KMS-11 (cell line): Measurements from ENCODE around the gene HOXA2.

Experiments used
- H2AFZ ChIP-seq: fragments of 200-600 bp; sonication (generic); 2 replicates; pipeline ENCODE4 v1.6.1; 2016; ENCODE audit warnings: antibody characterized with exemption, mixed run types, low read depth
- H3K27ac ChIP-seq: fragments of 200-600 bp; sonication (generic); 2 replicates; pipeline ENCODE4 v1.6.1; 2016; ENCODE audit warnings: mild to moderate bottlenecking, mixed run types
- H3K27me3 ChIP-seq: fragments of 200-600 bp; sonication (generic); 2 replicates; pipeline ENCODE4 v1.6.1; 2017; ENCODE audit warnings: mild to moderate bottlenecking, low read depth, mixed run types, moderate library complexity; ENCODE audit not compliant: insufficient read depth
- H3K36me3 ChIP-seq: fragments of 200-600 bp; sonication (generic); 2 replicates; pipeline ENCODE4 v1.6.1; 2017; ENCODE audit warnings: mild to moderate bottlenecking, mixed run types; ENCODE audit not compliant: insufficient read depth
- H3K4me1 ChIP-seq: fragments of 200-600 bp; sonication (generic); 2 replicates; pipeline ENCODE4 v1.6.1; 2016; ENCODE audit warnings: mild to moderate bottlenecking, low read depth, mixed run types; ENCODE audit not compliant: poor library complexity, severe bottlenecking
- H3K4me2 ChIP-seq: fragments of 200-600 bp; sonication (generic); 2 replicates; pipeline ENCODE4 v1.7.0; 2016; ENCODE audit warnings: mild to moderate bottlenecking, mixed run types
- H3K4me3 ChIP-seq: fragments of 200-600 bp; sonication (generic); IDR thresholded peaks from 2 replicates; pipeline ENCODE4 v1.6.1; 2017; ENCODE audit warnings: low read depth, low read length, mixed read lengths; ENCODE audit not compliant: insufficient read depth
- H3K79me2 ChIP-seq: fragments of 200-600 bp; sonication (generic); 2 replicates; pipeline ENCODE4 v1.6.1; 2016; ENCODE audit warnings: low read depth, mixed run types; ENCODE audit not compliant: insufficient read depth
- H3K9ac ChIP-seq: fragments of 200-600 bp; sonication (generic); 2 replicates; pipeline ENCODE4 v1.6.1; 2016; ENCODE audit warnings: mild to moderate bottlenecking, mixed run types
- H4K20me1 ChIP-seq: fragments of 200-600 bp; sonication (generic); 2 replicates; pipeline ENCODE4 v1.6.1; 2016; ENCODE audit warnings: mild to moderate bottlenecking, mixed run types; ENCODE audit not compliant: insufficient read depth
- CTCF ChIP-seq: fragments of 200-600 bp; sonication (generic); conservative IDR thresholded peaks from 2 replicates; pipeline ENCODE4 v1.6.1; 2017; ENCODE audit warnings: low read depth, mild to moderate bottlenecking, antibody characterized with exemption, low read length, moderate library complexity, mixed read lengths

Gene HOXA2

DNA sequence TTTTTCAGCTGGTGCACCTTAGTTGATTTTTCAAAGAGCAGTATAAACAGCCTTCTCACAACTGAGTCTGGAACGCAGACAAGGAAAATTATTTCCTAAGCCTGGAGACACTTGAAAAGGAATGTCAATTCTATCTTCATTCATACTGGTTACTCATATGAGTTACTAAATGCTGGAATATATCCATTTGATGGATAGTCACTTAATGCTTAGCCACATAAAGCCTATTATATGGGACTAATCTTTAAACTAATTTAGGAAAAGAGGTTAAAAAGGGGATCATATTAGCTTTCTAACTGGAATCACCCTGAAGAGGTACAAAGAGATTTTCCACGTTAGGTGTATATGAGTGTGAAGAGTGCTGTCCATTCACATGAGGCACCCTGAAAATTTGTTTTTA, 29.7 kb upstream of the HOXA2 start:
- Histone ChIP-seq H3K9ac (no peak overlapping the region), H4K20me1 (no peaks in the 10 kb centered on the region), H3K36me3 (no peaks in the 10 kb centered on the region), H3K4me3 (no peak overlapping the region), H3K27ac (no peak overlapping the region), H3K4me1 (peaks cover 45% of the 10 kb centered on the region), H3K79me2 (no peaks in the 10 kb centered on the region; the same call in 1 of the 2 replicates), H3K27me3 (no peaks in the 10 kb centered on the region), H3K4me2 (no peak overlapping the region), H2AFZ (no peak overlapping the region)
- no peak for TF ChIP-seq CTCF

DNA sequence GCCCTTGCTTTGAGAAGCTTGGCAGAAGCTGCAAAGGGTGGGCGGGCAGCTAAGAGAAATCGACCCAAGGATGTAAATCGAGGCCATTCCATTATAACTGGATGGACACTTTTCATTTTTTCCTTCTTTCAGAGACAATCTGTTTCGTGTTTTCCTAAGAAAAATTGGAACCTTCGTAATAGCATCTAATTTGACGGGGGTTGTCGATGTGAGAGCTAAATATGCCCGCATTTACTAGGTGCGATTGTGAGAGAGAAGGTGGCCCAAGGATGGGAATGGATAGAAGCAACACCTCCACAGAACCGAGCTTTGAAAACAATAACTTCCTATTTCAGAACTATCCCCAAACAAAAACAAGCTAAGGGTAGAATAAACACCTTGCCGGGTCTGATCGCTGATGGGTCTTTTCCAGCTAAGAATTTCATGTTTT, 28.9 kb upstream of the HOXA2 start:
- H4K20me1 ChIP-seq, result no peaks in the 10 kb centered on the region
- no peaks in the 10 kb centered on the region for H3K36me3 ChIP-seq
- H3K4me2 ChIP-seq, result peak overlapping the region; percentile 44
- H3K4me1 ChIP-seq, result peaks cover 45% of the 10 kb centered on the region
- H2AFZ ChIP-seq, result peak overlapping the region; percentile 79
- peak overlapping the region; percentile 94 for H3K9ac ChIP-seq
- peak overlapping the region; percentile 94 for H3K27ac ChIP-seq
- no peak for TF ChIP-seq CTCF
- H3K79me2 ChIP-seq, result no peaks in the 10 kb centered on the region; the same call in 1 of the 2 replicates
- H3K27me3 ChIP-seq, result no peaks in the 10 kb centered on the region
- peak overlapping the region; percentile 58 for H3K4me3 ChIP-seq

GRCh38 chr7:27130540-27131389, 28.3 kb upstream of the HOXA2 start, which contains the start of gene HOXA4:
TSS of gene HOXA4 (minus strand) at chr7:27130757. CDS start at chr7:27130733, 24 bp downstream.
- Histone ChIP-seq H3K4me1 (peaks cover 45% of the 10 kb centered on the region), H3K79me2 (no peaks in the 10 kb centered on the region; the same call in 1 of the 2 replicates), H4K20me1 (no peaks in the 10 kb centered on the region), H2AFZ (peak within 1 kb of the TSS; percentile 79), H3K4me3 (peak within 1 kb of the TSS; percentile 58), H3K27me3 (no peaks in the 10 kb centered on the region), H3K4me2 (peak within 1 kb of the TSS; percentile 88), H3K9ac (peak within 1 kb of the TSS; percentile 94), H3K36me3 (no peaks in the 10 kb centered on the region), H3K27ac (peak within 1 kb of the TSS; percentile 94)
- TF ChIP-seq CTCF, result no peak

DNA sequence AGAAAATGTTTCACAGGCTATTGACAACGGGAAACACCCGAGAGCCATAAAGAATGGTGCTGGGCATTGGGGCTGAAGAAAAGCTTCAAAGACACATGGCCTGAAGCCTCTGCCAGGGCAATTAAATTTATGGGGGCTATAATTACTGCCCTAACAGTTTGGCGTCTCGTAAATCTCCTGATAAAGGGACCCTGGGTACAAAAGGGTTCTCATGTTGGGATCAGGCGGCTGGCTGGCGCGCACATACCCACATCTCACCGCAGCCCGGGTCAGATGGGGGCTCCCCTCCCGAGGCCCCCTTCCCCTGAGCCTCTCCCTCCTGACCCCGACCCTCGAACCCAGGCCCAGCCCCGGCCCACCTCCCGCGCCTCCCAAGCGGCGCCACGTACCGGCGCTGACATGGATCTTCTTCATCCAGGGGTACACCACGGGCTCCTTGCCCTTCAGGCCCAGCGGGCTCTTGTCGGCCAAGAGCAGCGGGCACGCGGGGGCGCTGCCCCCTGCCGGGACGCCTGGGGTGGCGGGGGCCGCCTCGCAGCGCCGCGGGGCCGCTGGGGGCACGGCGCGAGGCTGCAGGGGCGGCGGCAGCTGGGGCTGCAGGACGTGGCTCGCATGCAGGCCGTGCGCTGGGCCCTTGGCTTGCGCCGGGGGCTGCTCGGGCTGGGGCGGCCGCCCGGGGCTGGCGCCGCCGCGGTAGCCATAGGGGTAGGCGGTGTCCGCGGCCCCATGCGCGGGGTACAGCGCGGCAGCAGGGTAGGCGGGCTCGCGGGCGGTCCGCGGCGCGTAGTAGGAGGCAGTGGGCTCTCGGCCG, 27.5 kb upstream of the HOXA2 start:
- peak overlapping the region; percentile 79 for H2AFZ ChIP-seq

More for the DNA sequence above, 27.5 kb upstream of the HOXA2 start:
- H4K20me1 ChIP-seq, result no peaks in the 10 kb centered on the region
- peak overlapping the region; percentile 88 for H3K4me2 ChIP-seq
- H3K27ac ChIP-seq, result peak overlapping the region; percentile 94
- no peaks in the 10 kb centered on the region; the same call in 1 of the 2 replicates for H3K79me2 ChIP-seq
- no peaks in the 10 kb centered on the region for H3K36me3 ChIP-seq
- no peak overlapping the region for H3K4me3 ChIP-seq
- H3K4me1 ChIP-seq, result peaks cover 37% of the 10 kb centered on the region
- peak; percentile 33 for TF ChIP-seq CTCF
- H3K9ac ChIP-seq, result peak overlapping the region; percentile 94
- H3K27me3 ChIP-seq, result no peaks in the 10 kb centered on the region
